A549 treated with CpdA at 1 μM for 4 hours (cell line): ENCODE data around the gene PSG11. TPM values are rescaled to one million over a fixed set of nuclear protein-coding genes. Genes with fewer than 3 reads are reported as not detected.

Experiments
- total RNA-seq: library from RNA; stranded (reverse); fragments of 200-300 nt; extraction: Qiagen RNA extraction; gene quantifications from 5 replicates; pipeline ENCODE4 v1.2.3, GENCODE V29; 2022; ENCODE audit warnings: low read depth

PSG11 gene
- total RNA-seq = not detected in 5 replicates

GRCh38 chr19:43026369-43026768 lies at the start of gene PSG11:
PSG11 (minus strand) TSS chr19:43026469; CDS start chr19:43026372, 97 bp downstream.

Other genes starting within 250 kb of the PSG11 start
- gene PSG1, start 146.8 kb downstream of the PSG11 start, total RNA-seq = 0.20 to 0.39 TPM (median 0.24 TPM) in 5 replicates
- not detected in 5 replicates for gene PSG6, start 108.6 kb downstream of the PSG11 start, total RNA-seq
- gene PSG7, start 89.3 kb downstream of the PSG11 start, total RNA-seq = 0.08 to 0.13 TPM (median 0.08 TPM) in 3 of 5 replicates, not detected in the others
- not detected in 5 replicates for gene PSG2, start 56.2 kb upstream of the PSG11 start, total RNA-seq
- 0.57 to 0.98 TPM (median 0.72 TPM) in 5 replicates for gene PSG5, start 160.1 kb upstream of the PSG11 start, total RNA-seq
- gene PSG4, start 179.2 kb upstream of the PSG11 start, total RNA-seq = 0.66 to 2.4 TPM (median 1.0 TPM) in 5 replicates
- 0.07 to 0.20 TPM (median 0.14 TPM) in 5 replicates for gene PSG9, start 243.1 kb upstream of the PSG11 start, total RNA-seq